Fibroblast of skin of left biceps (primary cell): ENCODE results near the gene ARHGAP42.
"Not testable (repeated sequence)": the region's sequence is repeated elsewhere in the genome, so short reads cannot be mapped to it uniquely, and the experiment has no call there.

Experiments used
- DNase-seq, 2 experiments: peaks; one replicate each; pipeline ENCODE4 v3.0.0-alpha.2; 2013; ENCODE audit warnings: low read depth in 2 of 2

The ARHGAP42 gene

DNA sequence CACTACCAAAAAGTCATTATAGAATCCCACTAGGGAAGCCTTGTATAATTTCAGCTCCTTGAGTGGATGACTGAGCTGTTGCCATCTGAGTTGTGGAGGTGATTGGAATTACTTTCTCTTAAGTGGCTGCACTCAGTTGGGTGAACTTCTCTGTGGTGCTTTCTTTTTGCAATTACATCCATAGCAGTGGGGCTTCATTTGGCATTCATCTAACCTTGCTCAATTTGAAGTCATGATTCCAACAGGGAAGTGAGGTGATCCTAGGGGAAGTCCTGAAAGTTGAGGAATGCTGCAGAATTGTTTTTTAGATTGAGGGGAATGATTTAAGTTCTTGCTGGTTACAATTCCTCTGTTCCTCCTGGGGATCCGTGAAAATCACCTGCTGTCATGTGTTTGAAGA is 39.6 kb downstream of the ARHGAP42 start:
- no peak for DNase-seq

DNA sequence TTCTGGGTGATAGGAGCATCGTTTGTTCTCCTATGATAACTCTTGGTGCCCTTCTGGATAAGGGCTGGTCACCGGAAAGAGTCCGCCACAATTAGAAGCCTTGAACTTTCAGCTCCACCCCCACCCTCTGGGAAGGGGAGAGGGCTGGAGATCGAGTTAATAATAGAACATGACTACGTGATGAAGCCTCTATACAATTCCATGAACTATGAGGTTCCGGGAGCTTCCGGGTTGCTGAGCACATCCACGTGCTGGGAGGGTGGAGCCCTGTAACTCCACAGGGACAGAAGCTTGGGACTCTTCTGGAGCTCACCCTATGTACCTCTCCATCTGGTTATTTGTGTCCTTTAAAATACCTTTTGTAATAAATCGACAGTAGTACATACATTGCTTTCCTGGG is 40.3 kb downstream of the ARHGAP42 start:
- DNase-seq = no peak

DNA sequence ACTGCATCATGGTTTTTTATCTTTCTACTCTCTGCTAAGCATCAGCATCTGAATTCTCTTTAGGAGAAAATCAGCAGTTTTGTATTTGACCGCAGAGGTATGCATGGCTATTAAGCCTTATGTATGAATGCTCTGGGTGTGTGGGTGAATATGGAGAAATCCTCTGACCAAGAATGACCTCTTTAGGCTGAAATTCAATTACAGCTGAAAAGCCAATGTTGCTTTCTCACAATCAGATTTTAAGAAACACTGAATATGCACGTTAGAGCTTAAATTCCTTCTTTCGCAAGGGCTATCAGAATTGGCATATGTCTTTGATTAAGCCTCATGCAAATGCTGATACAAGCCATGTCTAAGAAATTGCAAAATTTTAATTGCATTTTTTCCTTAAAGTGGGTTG is 43.2 kb downstream of the ARHGAP42 start:
- peak; percentile 88 to 92 for DNase-seq

DNA sequence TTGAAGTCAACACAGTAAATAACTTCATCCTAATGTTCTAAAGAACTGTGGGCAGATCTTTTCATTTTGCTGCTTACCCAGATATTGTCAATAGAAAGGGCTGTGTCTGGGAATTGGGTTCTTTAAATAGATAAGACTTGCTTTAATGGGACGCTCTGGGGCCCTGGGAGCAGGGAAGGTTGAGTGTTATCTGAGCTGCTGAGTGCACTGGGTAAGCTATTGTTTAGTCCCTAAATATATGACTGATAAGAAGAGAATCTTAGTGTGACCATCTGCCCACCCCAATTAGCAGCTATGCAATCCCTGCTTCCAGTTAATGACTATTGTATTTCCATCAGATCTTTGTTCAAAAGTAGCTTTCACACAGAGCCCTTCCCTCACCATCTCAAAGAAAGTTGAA is 44.4 kb downstream of the ARHGAP42 start:
- no peak for DNase-seq

DNA sequence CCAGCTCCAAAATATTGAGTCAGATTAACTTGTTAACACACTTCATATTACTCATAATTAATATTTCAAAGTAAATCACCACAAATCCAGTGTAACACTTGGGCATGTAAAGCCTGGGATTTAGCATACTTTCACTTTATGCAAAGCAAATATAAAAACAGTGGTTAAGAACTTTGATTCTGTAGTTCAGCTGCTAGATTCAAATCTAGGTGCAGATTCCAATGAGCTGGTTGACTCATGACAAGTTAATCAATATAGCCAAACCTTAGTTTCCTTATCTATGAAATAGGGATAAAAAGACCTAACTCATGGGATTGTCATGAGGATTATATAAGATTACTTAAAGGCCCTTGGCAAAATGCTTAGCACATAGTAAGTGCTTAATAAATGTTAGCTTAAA is 45.9 kb downstream of the ARHGAP42 start:
- DNase-seq = no peak

DNA sequence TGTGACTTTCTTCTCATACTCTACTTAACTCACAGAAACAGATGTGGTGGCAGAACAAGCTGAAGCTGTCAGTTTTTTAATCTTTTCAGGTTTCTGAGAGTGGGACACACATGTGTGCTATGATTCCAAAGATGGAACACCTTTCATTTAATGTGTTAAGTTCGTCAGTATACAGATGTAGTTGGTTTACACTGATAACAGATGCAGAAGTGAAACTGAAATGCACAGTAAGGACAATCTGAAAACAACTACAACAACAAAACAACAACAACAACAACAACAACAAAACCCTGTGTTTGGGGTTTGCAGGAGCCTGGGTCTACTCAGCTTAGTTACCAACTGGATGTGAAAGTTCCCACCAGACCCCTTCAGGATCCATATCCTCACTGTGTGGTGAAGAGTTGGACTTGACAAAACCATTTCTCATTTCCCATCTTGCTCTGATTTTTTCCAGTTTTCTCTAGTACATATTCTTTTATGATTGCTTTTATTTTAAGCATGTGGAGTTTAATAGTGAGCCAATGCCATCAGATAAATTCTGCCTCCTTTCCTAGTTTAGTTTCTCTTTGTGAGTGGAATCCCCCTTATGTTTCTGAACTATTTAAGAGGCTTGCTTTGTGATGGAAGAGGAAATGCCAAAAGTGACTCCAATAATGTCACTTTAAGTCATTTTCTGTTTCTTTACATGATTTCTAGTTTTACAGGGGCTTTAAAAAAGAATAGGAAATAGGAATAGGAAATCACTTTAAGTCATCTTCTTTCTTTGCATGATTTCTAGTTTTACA is 47.8 kb downstream of the ARHGAP42 start:
- DNase-seq = no peak

DNA sequence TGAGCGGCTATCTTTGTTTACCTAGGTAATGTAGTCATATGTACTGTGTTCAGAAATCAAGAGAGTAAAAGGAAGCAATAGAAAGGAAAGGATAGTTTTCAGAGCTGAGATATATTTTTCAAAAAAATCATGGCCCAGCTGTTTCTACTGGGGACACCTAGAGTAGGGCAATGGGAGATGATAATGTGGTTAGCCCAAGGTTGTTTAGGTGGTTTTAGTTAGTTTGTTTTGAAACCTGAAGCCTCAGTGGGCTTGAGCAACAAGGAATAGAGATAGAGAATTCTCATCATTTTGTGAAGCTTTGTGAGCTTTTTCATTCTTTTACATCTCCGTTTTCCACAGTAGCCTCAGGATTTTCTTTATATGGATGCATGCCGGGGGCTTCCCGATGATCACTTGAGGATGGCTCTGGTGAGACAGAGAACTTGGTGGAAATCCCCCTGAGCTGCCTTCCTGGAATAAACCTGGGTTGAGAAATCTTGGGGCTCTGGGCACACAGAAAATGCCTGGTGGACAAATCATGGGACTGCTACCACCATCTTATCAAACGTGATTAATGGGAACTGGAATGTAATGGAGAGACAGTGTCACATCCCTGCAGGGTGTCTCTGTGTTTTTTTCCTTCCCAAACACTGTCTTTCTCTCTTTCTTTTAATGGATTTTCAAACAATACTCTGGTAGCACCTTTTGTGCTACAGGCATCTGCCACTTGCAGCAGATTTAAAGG is 49.0 kb downstream of the ARHGAP42 start:
- DNase-seq = no peak

DNA sequence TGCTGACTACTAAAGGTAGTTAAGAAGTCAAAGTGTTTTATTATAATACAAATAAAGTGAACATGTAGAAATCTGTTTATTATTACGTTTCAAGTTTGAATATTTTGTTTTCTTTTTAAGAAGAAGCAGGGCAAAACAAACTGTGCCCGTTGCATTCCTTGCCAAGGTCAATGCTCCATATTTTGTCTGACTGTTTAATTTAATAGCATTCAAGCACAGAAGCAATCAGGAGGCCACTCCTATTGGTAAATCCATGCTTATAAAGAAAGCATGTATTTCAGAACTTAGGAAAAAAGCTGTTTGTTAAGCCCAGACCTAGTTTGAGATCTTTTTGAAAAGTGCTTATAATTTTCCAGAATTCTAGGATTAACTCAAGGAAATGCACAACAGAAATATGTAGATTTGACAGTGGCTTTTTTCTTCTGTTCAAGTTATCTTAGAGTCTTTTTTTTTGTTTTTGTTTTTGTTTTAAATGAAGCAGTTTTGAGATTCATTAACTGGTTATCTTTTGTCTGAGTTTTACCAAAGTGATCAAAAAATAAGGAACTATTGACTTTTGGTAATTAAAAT is 51.7 kb downstream of the ARHGAP42 start:
- no peak for DNase-seq

DNA sequence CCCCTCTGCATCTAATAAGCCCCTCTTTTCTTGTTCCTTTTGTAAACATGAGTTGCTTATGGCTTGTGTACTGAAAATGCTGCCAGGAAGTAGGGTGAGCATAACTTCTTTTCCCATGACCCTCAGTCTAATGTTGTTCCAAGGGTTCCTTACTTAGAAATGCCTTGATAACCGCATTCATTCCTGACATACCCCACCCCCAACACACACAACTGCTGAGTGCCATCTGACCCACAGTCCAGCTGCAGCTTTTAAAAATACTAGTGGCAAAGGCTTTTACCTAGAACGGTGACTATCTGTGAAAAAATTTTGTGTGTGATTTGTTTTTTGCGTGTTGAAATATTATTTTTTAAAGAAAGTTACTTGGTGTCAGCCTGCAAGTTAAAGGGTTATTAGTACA is 52.6 kb downstream of the ARHGAP42 start:
- DNase-seq = peak; percentile 33 to 35

DNA sequence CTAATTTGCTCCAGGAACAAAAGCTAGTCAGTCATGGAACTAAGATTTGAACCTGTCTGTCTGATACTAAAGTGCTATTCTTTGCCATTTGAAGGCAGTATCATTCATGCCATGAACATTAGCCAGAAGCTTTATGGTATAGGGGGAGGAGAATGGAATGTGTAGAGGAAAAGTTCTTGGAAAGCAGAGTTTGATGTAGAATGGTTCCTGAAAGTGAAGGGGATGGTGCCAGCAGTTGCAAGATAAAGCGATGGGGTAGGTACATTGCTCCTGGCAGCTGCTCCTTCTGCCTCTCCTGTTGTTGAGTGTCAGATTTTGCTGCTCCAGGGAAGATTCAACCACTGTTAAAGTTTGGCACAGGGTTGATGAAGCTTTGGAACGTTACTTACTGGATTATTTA is 53.4 kb downstream of the ARHGAP42 start:
- peak in 1 of 2 experiments; percentile 26 for DNase-seq

DNA sequence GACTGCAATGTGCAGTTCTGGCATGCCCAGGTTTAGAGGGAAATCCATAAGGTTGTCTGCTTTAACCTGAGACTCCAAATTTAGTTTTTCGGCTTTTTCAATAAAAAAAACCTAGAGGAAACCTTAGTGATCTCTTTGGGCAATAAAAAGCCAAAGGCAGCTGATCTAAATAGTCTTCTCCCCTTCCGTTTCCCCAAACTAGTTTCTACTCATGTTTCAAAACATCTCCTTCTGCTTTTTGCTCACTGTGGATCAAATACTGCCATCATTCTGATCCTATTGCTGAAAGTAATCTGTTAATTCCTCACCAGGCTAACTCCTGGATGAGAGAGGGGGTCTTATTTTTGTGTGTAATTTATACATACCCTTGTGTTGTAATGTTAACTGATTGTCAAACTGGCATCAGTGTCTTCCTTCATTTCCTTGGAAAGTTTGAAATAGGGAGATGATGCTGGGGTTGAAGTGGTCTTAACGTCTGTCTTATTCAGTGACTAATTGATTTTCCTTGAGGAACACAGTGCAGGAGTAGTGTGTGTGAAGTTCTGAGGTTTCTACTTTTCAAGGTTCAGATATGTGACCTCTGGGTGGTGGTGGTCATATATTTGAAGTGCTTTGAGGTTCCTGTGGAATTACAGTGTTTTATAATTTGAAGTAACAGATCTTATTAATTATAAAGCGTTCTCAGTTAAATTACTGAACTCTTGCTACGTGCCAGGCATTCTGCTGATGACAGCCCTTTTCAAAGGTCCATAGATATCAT is 55.0 kb downstream of the ARHGAP42 start:
- no peak for DNase-seq

DNA sequence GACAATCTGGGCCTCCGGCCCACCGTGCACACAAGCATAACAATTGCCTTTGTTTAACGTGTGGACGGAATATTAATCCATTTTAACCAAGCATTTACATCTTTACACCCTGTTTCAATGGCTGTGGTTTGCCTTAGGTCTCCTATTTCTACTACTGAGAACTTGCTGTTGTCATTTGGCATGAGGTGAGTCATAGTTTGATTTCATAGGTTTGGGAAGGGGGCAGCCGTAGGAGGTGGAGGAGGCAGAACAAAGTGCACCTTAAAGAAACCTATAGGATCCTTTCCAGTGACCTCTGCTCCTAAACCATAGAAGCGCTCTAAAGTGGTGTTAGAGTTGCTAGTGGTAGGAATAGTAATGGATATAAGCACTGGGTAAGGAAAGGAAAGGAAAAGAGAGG is 59.4 kb downstream of the ARHGAP42 start:
- no peak for DNase-seq

DNA sequence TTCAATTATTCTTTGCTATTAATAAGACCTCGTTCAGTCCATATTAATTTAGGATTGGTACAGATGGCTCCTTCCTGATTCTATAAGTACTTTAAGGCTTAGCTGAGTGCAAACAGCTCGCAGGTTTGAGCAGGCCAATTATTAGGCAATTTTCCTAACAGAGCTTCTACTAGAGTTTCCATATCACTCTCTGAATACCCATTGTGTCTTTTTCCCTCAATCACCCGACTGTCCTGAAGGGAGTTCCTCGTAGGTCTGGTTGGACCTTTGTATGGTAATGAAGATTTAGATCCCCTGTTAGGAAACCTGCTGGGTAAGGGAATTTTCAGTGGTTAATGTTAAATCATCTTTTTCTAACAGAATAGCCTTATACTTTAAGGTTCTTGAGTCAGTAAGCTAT is 61.1 kb downstream of the ARHGAP42 start:
- DNase-seq = no peak

DNA sequence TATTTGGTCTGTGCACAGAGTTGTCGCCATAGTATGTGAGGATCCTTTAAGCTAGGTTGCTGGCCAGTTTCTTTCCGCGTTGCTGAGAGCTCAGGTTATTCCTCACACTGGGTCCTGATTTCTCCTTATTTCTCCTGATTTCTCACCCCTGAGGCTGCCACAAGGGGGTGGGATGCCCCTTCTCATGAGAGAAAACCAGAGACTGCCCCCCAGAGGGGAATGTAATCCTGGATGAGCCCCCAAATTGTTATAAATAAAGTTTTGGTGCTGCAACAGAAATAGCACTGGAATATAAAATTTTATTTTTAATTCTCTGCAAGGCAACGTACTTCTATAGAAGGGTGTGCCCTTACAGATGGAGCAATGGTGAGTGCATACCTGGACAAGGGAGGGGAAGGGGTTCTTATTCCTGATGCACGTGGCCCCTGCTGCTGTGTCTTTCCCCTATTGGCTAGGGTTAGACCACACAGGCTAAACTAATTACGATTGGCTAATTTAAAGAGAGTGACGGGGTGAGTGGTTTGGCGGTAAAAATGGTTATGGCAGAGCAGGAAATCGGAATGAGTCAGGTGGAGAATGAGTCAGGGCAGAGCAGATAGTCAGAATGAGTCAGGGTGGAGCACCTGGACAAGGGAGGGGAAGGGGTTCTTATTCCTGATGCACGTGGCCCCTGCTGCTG is 62.9 kb downstream of the ARHGAP42 start:
- DNase-seq = not testable (repeated sequence)

DNA sequence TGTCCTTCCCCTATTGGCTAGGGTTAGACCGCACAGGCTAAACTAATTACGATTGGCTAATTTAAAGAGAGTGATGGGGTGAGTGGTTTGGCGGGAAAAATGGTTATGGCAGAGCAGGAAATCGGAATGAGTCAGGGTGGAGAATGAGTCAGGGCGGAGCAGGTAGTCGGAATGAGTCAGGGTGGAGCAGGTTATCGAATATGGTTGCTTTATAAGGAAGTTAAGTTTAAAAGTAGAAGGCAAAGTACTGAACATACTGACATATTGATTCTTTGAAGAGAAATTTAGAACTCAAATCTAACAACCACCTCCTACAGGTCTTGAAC is 63.4 kb downstream of the ARHGAP42 start:
- not testable (repeated sequence) for DNase-seq

DNA sequence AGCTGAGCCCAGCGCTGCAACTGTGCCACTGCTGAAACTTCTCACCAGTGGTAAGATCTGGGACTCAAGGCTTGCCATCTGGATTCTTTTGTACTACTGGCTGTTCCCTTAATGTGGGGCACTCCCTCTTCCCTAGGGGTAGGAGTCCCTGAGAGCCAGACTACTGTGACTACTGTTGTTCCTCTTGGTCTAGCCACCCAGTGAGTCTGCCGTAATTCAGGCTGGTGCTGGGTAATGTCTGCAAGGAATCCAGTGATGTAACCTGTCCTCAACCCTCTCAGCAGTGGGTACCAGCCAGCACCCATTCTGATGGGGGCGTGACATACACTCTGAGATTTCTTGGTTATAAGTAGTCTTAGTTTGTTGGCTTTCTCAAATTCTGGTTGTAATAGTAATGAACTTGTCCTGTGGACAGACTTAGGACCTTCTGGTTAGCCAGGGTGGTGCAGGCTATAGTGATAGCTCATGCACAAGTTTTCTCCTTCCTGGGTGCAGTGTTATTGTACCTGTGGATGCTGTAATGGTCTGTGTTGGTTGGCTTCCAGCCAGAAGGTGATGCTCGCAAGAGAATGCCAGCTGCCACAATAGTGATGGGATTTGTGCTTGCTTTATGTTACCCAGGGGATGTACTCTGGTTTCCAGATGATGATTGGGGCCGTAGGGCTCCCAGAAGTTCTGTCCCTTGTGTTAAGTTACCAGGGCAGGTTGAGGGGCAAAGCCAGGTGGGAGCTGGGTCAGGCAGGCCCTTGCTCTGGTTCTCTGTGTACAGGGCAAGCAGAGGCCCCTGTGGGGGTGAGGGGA is 65.5 kb downstream of the ARHGAP42 start:
- no peak for DNase-seq

DNA sequence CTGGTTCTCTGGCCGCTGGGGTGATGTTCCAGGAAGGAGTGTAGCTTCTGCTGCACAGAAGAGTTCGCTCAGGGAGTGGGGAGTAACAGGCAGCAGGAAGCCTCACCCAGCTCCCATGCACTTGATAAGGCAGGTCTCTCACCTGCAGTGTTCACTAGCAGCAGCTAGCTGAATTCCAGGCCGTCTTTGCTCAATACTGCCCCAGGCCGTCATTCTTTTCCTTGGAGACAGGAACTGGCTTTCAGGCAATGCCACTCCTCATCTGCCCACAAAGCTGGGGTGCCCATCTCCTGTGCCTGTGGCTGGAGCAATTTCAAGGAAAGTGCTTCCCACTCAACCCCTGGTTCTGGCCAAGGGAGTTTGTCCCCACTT is 66.1 kb downstream of the ARHGAP42 start:
- no peak for DNase-seq

DNA sequence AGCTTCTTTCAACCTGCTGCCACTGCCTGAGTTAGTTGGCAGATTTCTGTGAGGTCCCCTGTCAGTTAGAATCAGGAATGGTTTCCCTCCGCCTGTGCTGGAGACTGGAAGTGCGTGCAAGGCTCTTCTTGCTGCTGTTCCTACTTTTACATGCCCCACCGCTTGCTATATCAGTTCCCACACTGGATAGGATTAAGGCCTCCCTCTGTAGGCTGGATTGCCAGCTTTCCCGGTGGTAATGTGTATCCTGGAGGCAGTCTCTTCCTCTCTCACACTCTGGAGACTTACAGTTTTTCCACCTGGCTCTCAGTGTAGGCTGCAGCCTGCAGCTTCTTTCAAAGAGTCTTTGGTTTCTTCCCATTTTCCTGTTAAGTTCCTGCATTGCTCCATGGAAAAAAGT is 66.5 kb downstream of the ARHGAP42 start:
- no peak for DNase-seq

DNA sequence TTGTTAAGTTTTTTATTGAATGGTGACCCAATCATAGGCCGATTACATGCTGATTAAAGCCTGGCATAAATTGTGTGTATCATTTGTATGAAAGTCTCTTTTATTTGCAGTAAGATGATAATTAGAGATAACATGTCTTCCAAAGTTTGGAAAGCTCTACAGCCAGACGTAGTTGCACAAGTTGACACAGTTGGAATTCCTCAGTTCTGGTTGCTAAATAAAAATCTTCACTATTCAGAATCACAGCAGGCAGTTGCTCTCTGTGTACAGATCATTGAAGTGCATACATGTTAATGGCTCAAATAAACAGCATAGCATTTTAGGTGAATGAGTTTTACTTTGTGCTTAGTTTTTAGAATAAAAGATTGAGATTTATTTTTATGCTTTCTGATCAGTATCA is 69.5 kb downstream of the ARHGAP42 start:
- DNase-seq = no peak

DNA sequence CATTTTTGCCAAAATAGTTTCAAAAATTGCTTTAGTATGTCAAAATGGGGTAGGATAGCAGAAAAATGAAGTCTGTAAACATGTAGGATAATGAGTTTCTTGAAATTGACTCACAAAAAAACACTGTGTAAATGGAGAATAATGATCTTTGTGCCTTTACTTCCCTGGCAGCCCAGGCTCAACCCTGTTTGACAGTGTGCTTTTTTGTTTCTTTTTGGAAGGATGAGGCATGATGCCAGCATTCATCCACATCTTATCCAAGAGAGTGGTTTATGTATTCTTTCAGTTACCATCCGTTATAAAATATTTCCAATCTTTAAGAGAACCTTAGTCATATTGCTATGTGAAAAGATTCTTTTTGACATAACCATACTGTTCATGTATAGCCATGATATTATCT is 70.6 kb downstream of the ARHGAP42 start:
- DNase-seq = no peak

DNA sequence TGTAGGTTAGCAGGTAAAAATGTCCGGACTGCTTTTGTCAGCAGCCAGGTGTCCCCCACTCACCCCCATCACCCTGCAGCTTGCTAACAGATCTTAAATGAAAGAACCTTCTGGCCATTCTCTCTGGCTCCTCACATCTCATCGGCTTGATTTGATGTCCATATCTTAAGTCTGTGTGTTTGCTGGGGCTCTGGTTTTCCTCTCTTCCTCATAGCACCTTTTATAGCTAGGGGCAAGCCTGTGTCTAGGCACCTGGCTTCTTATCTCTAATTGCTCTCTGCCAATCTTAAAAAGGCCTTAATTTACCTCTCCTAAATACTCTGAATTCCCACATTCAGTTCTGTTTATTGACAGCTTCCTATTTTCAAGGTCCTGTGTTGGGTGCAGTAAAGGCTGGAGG is 72.0 kb downstream of the ARHGAP42 start:
- no peak for DNase-seq
